HEK293 (cell line): ENCODE measurements around the gene CD2AP.
A peak's percentile ranks its signal among the peaks of the same experiment; 100 is the strongest.

Experiments used
- CTCF ChIA-PET: fragments of 350-600 bp; formaldehyde crosslinking; extraction: SDS; loops from one replicate; lab custom pipeline; 2021; ENCODE audit warnings: antibody characterized with exemption; lab: Yijun Ruan, JAX
- POLR2A ChIA-PET: fragments of 300-600 bp; formaldehyde crosslinking; extraction: SDS; loops from one replicate; lab custom pipeline; 2020; ENCODE audit warnings: antibody characterized with exemption, inconsistent platforms; lab: Yijun Ruan, JAX
- H3K27ac ChIP-seq: fragments of 200-500 bp; sonication (Bioruptor generic); 2 replicates; pipeline ENCODE4 v1.5.1; 2014; ENCODE audit warnings: low read depth, low read length, control low read depth, inconsistent platforms; ENCODE audit errors: extremely low read depth
- H3K36me3 ChIP-seq, 2 experiments: fragments of 200-500 bp in 1 of 2; sonication (Bioruptor generic) in 1 of 2; 1 replicate in 1 of 2; 2 replicates in 1 of 2; pipeline ENCODE4 v1.5.1; 2014 to 2017; ENCODE audit warnings: inconsistent platforms in 2 of 2, low read length in 2 of 2; ENCODE audit not compliant: control insufficient read depth in 2 of 2, insufficient read depth in 1 of 2
- H3K4me1 ChIP-seq: fragments of 200-500 bp; sonication (Bioruptor generic); 2 replicates; pipeline ENCODE4 v1.5.1; 2014; ENCODE audit warnings: mild to moderate bottlenecking, low read length, inconsistent platforms; ENCODE audit not compliant: control insufficient read depth, insufficient read depth
- H3K4me3 ChIP-seq: 2 replicates; pipeline ENCODE4 v1.5.1; 2011; ENCODE audit warnings: low read depth, mild to moderate bottlenecking, control low read depth, low read length, moderate library complexity
- H3K9me3 ChIP-seq: fragments of 200-500 bp; sonication (Bioruptor generic); 2 replicates; pipeline ENCODE4 v1.5.1; 2014; ENCODE audit warnings: low read depth, low read length, inconsistent platforms; ENCODE audit not compliant: control insufficient read depth, insufficient read depth
- PRDM10 ChIP-seq: fragments of 450-650 bp; formaldehyde crosslinking; IDR thresholded peaks from 2 replicates; pipeline ENCODE4 v1.5.1; 2016; ENCODE audit warnings: missing biosample characterization, missing genetic modification characterization
- TRIM28 ChIP-seq: IDR thresholded peaks from 2 replicates; pipeline ENCODE4 v1.6.1; 2011; ENCODE audit warnings: low read length, control low read depth, borderline replicate concordance
- WT1 ChIP-seq: fragments of 450-650 bp; formaldehyde crosslinking; IDR thresholded peaks from 2 replicates; pipeline ENCODE4 v1.5.1; 2016; ENCODE audit warnings: missing biosample characterization, missing genetic modification characterization
- ZBTB11 ChIP-seq: fragments of 450-650 bp; formaldehyde crosslinking; conservative IDR thresholded peaks from 2 replicates; pipeline ENCODE4 v1.5.1; 2016; ENCODE audit warnings: low read depth, missing biosample characterization, missing genetic modification characterization
- ZBTB48 ChIP-seq: fragments of 450-650 bp; formaldehyde crosslinking; IDR thresholded peaks from 2 replicates; pipeline ENCODE4 v1.5.1; 2016; ENCODE audit warnings: missing biosample characterization, missing genetic modification characterization
- ZNF10 ChIP-seq: fragments of 450-650 bp; formaldehyde crosslinking; IDR thresholded peaks from 2 replicates; pipeline ENCODE4 v1.5.1; 2017; ENCODE audit warnings: missing biosample characterization, missing genetic modification characterization
- ZNF121 ChIP-seq: fragments of 450-650 bp; formaldehyde crosslinking; IDR thresholded peaks from 2 replicates; pipeline ENCODE4 v1.5.1; 2016; ENCODE audit warnings: missing biosample characterization, missing genetic modification characterization
- ZNF132 ChIP-seq: fragments of 450-650 bp; formaldehyde crosslinking; IDR thresholded peaks from 2 replicates; pipeline ENCODE4 v1.5.1; 2017; ENCODE audit warnings: missing biosample characterization, missing genetic modification characterization, borderline replicate concordance
- ZNF488 ChIP-seq: fragments of 450-650 bp; formaldehyde crosslinking; IDR thresholded peaks from 2 replicates; pipeline ENCODE4 v1.5.1; 2016; ENCODE audit warnings: missing biosample characterization, missing genetic modification characterization
- ZNF529 ChIP-seq: fragments of 450-650 bp; formaldehyde crosslinking; IDR thresholded peaks from 2 replicates; pipeline ENCODE4 v1.5.1; 2017; ENCODE audit warnings: missing genetic modification characterization, missing biosample characterization; ENCODE audit not compliant: insufficient replicate concordance
- ZNF626 ChIP-seq: fragments of 450-650 bp; sonication (Bioruptor Pico); formaldehyde crosslinking; IDR thresholded peaks from 2 replicates; pipeline ENCODE4 v1.5.1; 2018; ENCODE audit warnings: missing biosample characterization, missing genetic modification characterization, inconsistent platforms
- ZNF704 ChIP-seq: fragments of 450-650 bp; formaldehyde crosslinking; IDR thresholded peaks from 2 replicates; pipeline ENCODE4 v1.5.1; 2016; ENCODE audit warnings: missing biosample characterization, missing genetic modification characterization
- TF ChIP-seq, protein P1 (sequence below): fragments of 450-650 bp; formaldehyde crosslinking; IDR thresholded peaks from 2 replicates; pipeline ENCODE4 v1.5.1; 2016; ENCODE audit warnings: missing biosample characterization, missing genetic modification characterization
- TF ChIP-seq, protein P2 (sequence below): fragments of 450-650 bp; formaldehyde crosslinking; IDR thresholded peaks from 2 replicates; pipeline ENCODE4 v1.5.1; 2016; ENCODE audit warnings: missing biosample characterization, missing genetic modification characterization

Gene CD2AP

DNA sequence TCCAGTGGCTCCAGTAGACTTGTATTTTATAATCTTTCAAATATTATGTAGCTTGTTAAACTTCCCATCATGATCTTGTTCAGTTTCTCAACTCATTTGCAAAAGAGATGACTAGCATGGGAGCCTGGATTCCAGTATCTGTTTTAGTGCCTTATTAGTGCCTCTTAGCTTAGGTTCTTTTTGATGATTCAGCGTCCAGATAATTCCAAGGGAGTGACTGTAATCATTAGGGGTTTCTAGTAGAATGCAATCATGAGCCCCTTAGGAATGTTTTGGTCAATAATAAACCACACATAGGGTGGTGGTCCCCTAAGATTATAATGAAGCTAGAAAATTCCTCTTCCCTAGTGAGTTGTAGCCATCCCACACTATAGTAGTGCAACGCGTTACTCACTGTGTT lies 7.0 kb downstream of the CD2AP start:
- Histone ChIP-seq H3K27ac (peak overlapping the region; percentile 66), H3K36me3 (no peaks in the 10 kb centered on the region), H3K4me3 (no peak overlapping the region), H3K9me3 (no peaks in the 10 kb centered on the region), H3K4me1 (peaks cover 33% of the 10 kb centered on the region)
- ChIA-PET CTCF (interaction anchor here (0.5 to 1.3 kb wide), 2 partner anchors 70 to 1277 kb away, joined by 3 read pairs; no protein-coding TSS in a partner anchor), POLR2A (interaction anchor here (0.6 to 1.2 kb wide), 3 partner anchors 70 to 173 kb away, joined by 3 read pairs; no protein-coding TSS in a partner anchor)
- TF ChIP-seq, protein P1, sequence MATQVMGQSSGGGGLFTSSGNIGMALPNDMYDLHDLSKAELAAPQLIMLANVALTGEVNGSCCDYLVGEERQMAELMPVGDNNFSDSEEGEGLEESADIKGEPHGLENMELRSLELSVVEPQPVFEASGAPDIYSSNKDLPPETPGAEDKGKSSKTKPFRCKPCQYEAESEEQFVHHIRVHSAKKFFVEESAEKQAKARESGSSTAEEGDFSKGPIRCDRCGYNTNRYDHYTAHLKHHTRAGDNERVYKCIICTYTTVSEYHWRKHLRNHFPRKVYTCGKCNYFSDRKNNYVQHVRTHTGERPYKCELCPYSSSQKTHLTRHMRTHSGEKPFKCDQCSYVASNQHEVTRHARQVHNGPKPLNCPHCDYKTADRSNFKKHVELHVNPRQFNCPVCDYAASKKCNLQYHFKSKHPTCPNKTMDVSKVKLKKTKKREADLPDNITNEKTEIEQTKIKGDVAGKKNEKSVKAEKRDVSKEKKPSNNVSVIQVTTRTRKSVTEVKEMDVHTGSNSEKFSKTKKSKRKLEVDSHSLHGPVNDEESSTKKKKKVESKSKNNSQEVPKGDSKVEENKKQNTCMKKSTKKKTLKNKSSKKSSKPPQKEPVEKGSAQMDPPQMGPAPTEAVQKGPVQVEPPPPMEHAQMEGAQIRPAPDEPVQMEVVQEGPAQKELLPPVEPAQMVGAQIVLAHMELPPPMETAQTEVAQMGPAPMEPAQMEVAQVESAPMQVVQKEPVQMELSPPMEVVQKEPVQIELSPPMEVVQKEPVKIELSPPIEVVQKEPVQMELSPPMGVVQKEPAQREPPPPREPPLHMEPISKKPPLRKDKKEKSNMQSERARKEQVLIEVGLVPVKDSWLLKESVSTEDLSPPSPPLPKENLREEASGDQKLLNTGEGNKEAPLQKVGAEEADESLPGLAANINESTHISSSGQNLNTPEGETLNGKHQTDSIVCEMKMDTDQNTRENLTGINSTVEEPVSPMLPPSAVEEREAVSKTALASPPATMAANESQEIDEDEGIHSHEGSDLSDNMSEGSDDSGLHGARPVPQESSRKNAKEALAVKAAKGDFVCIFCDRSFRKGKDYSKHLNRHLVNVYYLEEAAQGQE, result no peak
- TF ChIP-seq, protein P2, sequence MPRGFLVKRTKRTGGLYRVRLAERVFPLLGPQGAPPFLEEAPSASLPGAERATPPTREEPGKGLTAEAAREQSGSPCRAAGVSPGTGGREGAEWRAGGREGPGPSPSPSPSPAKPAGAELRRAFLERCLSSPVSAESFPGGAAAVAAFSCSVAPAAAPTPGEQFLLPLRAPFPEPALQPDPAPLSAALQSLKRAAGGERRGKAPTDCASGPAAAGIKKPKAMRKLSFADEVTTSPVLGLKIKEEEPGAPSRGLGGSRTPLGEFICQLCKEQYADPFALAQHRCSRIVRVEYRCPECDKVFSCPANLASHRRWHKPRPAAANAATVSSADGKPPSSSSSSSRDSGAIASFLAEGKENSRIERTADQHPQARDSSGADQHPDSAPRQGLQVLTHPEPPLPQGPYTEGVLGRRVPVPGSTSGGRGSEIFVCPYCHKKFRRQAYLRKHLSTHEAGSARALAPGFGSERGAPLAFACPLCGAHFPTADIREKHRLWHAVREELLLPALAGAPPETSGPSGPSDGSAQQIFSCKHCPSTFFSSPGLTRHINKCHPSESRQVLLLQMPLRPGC (tag by site-specific recombination), result peak; percentile 52; the same call in 1 of the 2 replicates
- TF ChIP-seq ZBTB48, result peak; percentile 68
- peak; percentile 19; the same call in 1 of the 2 replicates for TF ChIP-seq WT1 (tag by site-specific recombination)
- TF ChIP-seq ZNF121 (tag by site-specific recombination), result no peak
- no peak for TF ChIP-seq ZNF132 (tag by site-specific recombination)
- TF ChIP-seq ZNF10 (tag by site-specific recombination), result 0 out of 2 replicates have a peak, but pooled peaks have one; percentile 8

DNA sequence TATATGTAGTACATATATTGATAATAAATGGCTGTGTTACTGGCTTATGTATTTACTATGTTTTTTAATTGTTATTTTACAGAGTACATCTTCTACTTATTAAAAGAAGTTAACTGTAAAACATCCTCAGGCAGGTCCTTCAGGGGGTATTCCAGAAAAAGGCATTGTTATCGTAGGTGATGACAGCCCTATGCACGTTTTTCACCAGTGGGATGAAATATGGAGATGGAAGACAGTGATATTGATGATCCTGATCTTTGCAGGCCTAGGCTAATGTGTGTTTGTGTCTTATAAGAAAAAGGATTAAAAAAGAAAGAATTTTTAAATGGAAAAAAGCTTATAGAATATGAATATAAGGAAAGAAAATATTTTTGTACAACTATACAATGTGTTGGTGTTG lies 7.5 kb downstream of the CD2AP start:
- Histone ChIP-seq H3K4me3 (no peak overlapping the region), H3K9me3 (no peaks in the 10 kb centered on the region), H3K4me1 (peaks cover 35% of the 10 kb centered on the region), H3K27ac (peak overlapping the region; percentile 66), H3K36me3 (no peaks in the 10 kb centered on the region)
- CTCF ChIA-PET, result interaction anchor here (0.5 to 1.7 kb wide), 4 partner anchors 70 to 1277 kb away, joined by 3 read pairs; no protein-coding TSS in a partner anchor
- POLR2A ChIA-PET, result interaction anchor here (3.5 kb wide), 1 partner anchor 7 kb away, joined by 22 read pairs; the partner anchor contains the start of gene CD2AP
- no peak for TF ChIP-seq ZNF626
- no peak for TF ChIP-seq ZNF488 (tag by site-specific recombination)
- TF ChIP-seq WT1 (tag by site-specific recombination), result no peak
- no peak for TF ChIP-seq ZNF704 (tag by site-specific recombination)
- TF ChIP-seq ZNF529 (tag by site-specific recombination), result no peak
- no peak for TF ChIP-seq ZBTB11
- TF ChIP-seq TRIM28, result no peak
- no peak for TF ChIP-seq PRDM10 (tag by site-specific recombination)
